ENCODE data around the gene ETV3L.
A peak's percentile ranks its signal among the peaks of the same experiment; 100 is the strongest.
"Not testable (repeated sequence)": the region's sequence is repeated elsewhere in the genome, so short reads cannot be mapped to it uniquely, and the experiment has no call there.

ETV3L gene

DNA sequence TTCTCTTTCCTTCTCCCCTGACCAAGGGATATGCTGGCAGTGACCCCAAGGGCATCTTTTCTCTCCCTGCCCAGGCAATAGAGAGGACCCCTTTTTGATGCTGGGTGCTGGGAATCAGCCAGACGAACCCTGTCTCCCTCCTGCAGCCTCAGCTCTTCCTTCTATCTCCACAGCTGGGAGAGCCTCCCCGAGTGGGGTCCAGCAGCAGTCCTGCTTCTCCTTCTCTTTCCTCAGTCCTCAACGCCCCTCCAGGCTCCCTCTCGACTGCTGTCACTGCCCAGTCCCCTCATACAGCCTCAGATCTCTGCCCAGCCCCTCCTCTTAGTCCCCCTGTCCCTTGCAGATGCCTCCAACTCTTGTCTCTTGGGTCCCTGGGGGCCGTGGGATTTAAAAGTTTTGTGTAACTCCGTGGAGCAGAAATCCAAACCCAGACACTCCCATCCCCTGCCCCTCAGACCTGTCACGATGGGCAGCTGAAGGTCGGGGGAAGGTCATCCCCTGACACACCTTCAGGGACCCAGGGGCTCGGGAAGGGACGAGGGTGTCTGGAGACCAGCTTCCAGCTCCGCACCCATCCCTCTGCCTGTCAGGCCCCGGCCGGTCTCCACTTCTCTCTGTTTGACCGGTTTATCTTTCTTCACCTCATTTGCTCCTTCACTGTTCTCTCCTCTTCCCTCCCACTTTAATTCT is 5.8 kb upstream of the ETV3L start:
- no peak for DNase-seq (ENCODE audit: low read depth in 2 of 2)

DNA sequence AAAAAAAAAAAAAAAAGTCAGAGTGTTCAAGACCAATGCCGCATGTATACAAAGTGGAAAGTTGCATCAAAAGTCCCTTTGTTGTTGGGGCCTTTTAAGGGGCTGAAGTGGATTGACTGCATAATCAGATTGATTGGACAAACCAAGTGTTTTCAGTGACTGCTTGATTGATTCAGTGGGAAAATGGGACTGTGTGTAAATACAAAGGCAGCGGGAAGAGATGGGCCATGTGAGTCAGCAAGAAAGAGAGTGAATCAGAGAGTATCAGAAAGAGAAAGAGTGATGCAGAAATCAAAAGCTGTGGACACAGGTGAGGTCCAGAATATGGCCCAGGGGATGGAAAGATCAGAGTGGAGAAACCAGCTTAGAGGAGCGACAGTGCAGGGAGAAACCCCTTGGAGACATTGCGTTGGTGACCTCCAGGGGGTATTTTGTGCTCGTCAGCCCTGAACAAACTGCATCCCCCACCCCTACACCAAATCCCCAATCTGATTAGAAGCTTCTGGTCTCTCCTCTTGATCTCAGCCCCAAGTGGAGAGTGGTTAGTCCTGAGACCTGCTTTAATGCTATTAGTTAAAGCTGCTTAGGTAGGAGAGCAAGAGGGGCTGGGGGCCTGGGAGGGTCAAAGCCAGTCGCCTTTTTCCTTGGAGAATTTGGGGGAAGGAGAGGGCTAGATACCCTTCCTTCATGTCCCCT is 5.1 kb upstream of the ETV3L start:
- DNase-seq (ENCODE audit: low read depth in 2 of 2), result no peak

DNA sequence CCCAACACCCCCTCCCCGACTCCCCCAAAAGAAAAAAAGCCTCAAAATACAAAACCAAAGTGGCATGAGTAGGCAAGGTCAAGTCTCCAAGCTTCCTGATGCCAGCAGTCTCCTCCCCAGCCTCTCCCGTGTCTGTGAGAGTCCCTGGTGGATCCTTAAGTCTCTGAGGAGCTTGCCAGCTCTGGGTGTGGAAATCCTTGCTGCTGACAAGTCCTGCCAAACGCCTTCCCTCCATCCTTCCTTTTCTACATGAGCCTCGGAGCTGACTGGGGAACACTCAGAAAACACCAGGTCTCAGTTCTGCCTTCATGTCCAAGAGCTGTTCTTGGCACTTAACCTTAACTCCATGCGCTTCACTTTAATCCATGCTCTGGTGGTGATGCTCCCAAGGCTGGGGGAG is 3.7 kb upstream of the ETV3L start:
- no peak for DNase-seq (ENCODE audit: low read depth in 2 of 2)

- no peak for DNase-seq (ENCODE audit: low read depth in 2 of 2)
Measured at GRCh38 chr1:157101149-157101548, 1.5 kb upstream of the ETV3L start.

DNA sequence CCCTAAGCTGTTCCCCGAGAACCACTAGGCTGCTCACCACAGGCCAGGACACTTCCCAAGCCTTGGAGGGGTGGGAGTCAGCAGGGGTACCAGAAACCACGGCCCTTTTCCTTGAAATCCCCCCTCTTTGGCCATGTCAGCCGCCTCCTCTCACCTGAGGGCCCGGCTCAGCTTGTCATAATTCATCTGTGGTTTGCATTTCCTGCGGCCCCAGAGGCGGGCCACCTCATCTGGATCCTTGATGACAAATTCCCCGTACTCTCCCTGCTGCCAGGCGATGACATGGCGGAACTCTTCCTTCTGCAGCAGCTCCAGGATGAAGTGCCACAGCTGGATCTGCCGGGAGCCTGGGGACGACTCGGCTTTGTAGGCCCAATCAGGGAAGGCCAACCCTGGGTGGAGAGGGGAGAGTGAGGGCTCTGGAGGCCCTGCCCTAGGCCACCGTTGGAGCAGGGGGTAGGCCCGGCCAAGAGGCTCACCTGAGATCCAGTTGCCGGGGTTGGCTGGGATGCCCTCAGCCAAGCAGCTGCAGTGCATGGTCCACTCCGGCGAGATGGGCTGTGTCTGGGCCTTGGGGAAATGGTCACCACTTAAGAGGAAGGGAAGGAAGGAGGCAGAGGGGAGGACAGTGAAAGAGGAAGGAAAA is 498 bp downstream of the ETV3L start:
- DNase-seq (ENCODE audit: low read depth in 2 of 2), result not testable (repeated sequence)

GRCh38 chr1:157098519-157098918 is 1.1 kb downstream of the ETV3L start:
- no peak for DNase-seq (ENCODE audit: low read depth in 2 of 2)

- no peak for DNase-seq (ENCODE audit: low read depth in 2 of 2)
Measured at GRCh38 chr1:157097692-157098091, 1.9 kb downstream of the ETV3L start.

DNA sequence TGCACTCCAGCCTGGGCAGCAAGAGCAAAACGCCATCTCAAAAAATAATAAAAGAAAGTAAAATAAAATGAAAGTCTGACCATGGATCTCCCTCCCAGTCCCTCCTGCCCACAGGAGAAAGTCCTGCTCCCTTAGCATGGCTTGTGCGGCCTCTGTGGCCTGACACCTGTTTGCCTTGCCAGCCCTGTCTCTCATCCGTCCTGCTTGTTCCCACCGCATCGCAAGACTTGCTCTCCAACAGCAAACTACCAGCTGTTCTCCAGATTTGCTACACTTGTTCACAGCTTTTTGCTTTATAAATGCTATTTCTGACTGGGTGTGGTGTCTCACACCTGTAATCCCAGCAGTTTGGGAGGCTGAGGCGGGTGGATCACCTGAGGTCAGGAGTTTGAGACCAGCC is 2.7 kb downstream of the ETV3L start:
- no peak for DNase-seq (ENCODE audit: low read depth in 2 of 2)

GRCh38 chr1:157095551-157095950 is 4.1 kb downstream of the ETV3L start:
- no peak for DNase-seq (ENCODE audit: low read depth in 2 of 2)

- no peak for DNase-seq (ENCODE audit: low read depth in 2 of 2)
Measured at GRCh38 chr1:157095091-157095490, 4.5 kb downstream of the ETV3L start.

DNA sequence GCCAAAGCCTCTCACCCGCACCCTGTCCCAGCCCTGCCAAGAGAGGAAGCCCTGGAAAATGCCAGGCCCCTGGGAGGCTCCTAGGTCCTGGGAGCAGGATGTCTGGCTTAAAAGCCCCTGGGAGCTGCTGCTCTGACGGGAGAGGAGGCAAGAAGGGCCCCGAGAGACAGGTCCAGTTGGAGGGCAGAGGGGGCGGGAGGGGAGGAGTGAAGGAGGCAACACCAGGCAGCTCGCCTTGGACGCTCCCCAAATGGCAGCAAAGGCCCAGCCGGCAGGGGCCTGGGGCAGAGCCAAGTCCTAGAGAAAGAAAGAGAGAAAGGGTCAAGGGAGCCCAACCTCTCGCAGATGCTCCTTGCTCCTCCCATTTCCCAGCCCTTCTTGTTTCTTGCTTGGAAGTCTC is 6.8 kb downstream of the ETV3L start:
- DNase-seq (ENCODE audit: low read depth in 2 of 2), result no peak

DNA sequence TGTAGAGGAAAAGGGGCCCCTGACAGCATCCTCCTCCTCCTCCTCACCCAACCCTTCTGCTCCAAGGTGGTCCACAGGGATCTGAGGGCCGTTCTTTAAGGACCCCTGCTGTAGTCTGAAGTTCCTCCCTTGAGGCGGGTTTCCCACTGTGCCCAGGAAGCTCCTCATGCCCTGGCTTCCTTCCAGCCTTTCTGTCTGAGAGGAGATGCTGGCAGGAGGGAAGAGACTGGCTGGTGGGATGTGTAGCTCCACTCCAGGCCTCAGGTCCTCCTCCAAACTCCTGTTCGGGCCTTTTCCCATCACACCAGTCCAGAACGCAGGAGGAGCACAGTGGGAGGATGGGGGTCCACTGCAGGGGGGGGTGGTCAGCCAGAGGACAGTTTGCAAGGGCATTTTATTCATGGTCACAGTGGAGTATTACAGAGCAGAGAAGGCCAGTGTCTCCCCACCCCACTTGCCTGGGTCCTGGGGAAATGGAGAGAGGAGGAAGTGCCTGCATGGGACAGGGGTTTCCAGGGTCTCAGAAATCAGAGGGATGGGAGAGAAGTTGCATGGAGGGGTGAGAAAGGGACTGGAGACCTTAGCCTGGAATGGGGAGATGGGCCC is 7.8 kb downstream of the ETV3L start:
- no peak for DNase-seq (ENCODE audit: low read depth in 2 of 2)

- no peak for DNase-seq (ENCODE audit: low read depth in 2 of 2)
Measured at GRCh38 chr1:157091186-157091585, 8.4 kb downstream of the ETV3L start.

DNA sequence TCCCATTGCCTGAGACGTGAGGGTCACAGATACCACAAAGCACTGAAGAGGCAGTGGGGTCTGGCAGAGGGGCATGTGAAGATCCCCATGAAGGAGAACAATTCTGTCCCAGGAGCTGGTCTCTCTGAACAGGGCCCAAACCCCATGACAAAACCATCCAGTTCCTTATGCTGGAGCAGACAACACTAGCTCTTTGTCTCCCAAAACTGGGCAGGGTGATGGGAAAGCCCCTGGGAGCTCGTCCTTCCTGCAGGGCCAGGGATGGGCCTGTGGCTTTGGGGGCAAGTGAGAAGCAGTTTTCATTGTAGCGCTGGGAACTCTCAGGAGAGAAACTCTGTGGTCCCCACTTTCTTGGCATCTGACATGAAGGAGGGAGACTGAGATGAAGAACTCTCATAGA is 8.8 kb downstream of the ETV3L start:
- DNase-seq (ENCODE audit: low read depth in 2 of 2), result no peak

DNA sequence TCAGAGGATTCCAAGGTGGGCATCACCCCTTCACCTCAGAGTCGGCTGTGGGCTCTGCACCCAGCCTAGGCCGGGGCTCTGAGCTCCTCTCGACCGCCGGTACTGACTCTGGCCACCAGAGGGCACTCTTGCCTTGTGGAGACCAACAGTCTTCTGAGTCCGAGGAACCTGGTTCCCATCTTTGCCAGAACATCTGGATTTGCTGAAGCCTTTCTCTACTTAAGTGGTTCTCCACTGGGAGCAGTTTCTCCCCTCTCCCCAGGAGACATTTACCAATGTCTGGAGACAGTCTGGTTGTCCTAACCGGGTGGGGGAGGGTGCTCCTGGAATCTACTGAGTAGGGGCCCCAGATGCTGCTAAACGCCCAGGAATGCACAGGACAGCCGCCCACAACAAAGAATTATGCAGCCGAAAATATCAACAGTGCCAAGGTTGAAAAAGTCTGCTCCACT is 9.4 kb downstream of the ETV3L start:
- DNase-seq (ENCODE audit: low read depth in 2 of 2), result peak; percentile 85 to 90

DNA sequence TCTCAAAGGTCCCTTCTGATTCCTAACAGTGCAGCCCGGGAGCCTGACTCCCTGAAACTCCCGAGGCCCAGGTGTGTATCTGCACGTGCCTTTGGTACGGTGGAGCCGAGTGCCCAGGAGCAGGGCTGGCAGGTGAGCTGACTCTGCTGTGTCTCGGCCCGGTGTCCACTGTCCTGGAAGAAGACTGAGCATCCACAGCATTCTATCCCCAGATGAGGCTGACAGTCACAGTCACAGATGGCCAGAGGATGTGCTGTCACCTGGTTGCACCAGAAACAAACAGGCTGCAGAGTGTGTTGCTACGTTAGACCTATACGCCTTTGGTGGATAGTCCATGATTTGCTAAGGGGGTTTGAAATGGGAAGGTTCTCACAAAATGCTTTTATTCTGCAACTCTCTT is 9.8 kb downstream of the ETV3L start:
- no peak for DNase-seq (ENCODE audit: low read depth in 2 of 2)

DNA sequence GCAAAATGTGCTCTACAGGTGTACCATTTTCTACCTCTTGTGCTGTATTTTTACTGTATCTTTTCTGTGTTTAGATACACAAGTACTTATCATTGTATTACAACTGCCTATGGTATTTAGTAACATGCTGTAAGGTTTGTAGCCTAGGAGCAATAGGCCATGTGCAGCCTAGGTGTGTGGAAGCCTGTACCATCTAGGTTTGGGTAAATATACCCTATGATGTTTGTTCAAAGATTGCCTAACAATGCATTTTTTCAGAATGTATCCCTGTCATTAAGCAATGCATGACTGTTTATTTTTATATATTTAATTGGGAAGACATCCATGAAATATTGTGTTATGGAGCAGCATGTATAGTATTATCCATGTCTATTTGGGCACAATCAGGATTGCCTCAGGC is 11.0 kb downstream of the ETV3L start:
- no peak for DNase-seq (ENCODE audit: low read depth in 2 of 2)

DNA sequence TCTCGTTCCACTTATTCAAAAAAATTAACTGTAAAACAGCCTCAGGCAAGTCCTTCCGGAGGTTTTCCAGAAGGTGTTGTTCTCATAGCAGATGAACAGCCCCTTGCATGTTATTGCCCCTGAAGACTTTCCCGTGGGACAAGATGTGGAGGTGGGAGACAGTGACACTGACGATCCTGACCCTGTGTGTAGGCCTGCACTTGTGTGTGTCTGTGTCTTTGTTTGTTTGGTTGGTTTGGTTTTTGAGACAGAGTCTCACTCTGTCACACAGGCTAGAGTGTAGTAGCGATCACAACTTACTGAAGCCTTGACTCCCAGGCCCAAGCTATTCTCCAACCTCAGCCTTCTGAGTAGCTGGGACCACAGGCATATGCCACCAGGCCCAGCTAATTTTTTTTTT is 12.6 kb downstream of the ETV3L start:
- no peak for DNase-seq (ENCODE audit: low read depth in 2 of 2)

- no peak for DNase-seq (ENCODE audit: low read depth in 2 of 2)
Measured at GRCh38 chr1:157086299-157086698, 13.3 kb downstream of the ETV3L start.

DNA sequence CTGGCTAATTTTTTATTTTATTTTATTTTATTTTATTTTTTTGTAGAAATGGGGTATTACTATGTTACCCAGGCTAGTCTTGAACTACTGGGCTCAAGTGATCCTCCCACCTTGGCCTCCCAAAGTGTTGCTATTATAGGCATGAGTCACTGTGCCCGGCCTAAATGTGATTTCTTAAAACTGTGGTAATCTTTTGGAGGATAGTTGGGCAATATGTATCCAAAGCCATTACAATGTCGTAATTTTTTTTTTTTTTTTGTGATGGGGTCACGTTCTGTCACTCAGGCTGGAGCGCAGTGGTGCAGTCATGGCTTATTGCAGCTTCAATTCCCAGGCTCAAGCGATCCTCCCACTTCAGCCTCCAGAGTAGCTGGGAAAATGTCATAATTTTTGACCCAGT is 14.2 kb downstream of the ETV3L start:
- no peak for DNase-seq (ENCODE audit: low read depth in 2 of 2)

DNA sequence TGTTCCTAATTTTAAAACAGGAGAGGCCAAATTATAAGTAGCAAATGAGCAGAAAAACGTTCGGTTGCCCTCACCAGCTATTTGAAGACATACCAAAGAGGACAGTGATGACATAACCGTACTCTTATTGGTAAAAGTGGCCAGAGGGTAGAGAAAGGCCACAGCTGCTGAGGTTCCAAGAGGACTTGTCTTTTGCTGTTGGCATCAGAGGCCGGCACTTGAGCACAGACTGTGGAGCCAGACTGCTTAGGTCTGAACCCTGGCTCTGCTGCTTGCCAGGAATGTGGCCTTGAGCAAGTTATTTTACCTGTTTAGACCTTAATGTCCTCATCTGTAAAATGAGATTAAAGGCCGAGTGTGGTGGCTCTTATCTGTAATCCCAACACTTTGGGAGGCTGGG is 14.9 kb downstream of the ETV3L start:
- no peak for DNase-seq (ENCODE audit: low read depth in 2 of 2)

DNA sequence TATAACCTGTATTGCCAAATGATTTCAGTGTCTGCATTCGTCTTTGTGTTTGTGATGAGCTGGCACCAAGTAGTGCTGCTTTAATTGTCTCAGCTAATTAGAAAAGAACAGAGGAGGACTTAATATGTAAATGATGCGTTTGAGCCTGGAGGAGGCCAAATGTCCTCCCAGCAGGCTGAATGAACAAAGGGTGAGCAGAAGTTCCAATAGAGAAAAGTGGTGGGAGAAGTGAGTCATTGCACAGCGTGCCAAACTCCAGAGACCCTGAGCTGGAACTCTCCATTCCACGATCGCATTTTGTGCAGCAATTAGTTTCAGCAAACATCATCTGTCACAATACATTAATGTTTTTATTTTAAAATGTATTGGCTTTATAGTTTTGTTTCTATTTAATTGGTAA is 17.9 kb downstream of the ETV3L start:
- no peak for DNase-seq (ENCODE audit: low read depth in 2 of 2)

- no peak for DNase-seq (ENCODE audit: low read depth in 2 of 2)
Measured at GRCh38 chr1:157080714-157081113, 18.9 kb downstream of the ETV3L start.
